Activated naive CD8-positive, alpha-beta T cell treated with anti-CD3 and anti-CD28 coated beads, Interleukin-2, amount 50 U/mL, for 16 hours (primary cell): ENCODE data around the gene CACNA1B.

ENCODE experiments used
- DNase-seq: peaks from one replicate; pipeline ENCODE4 v3.0.0-alpha.2; 2020; ENCODE audit warnings: low read depth, low spot score

The CACNA1B gene

GRCh38 chr9:137965177-137965795 is 87.7 kb downstream of the CACNA1B start:
- no peak for DNase-seq

- no peak for DNase-seq
Observed at GRCh38 chr9:137967280-137967953, 89.8 kb downstream of the CACNA1B start.

GRCh38 chr9:137968235-137968634 is 90.7 kb downstream of the CACNA1B start:
- DNase-seq, result no peak

- DNase-seq, result no peak
Observed at GRCh38 chr9:137969008-137969407, 91.4 kb downstream of the CACNA1B start.

GRCh38 chr9:137969685-137970084 is 92.1 kb downstream of the CACNA1B start:
- no peak for DNase-seq

- no peak for DNase-seq
Observed at GRCh38 chr9:137970098-137970497, 92.5 kb downstream of the CACNA1B start.

- no peak for DNase-seq
Observed at GRCh38 chr9:137970686-137971476, 93.3 kb downstream of the CACNA1B start.

- no peak for DNase-seq
Observed at GRCh38 chr9:137971477-137972138, 94.0 kb downstream of the CACNA1B start.

GRCh38 chr9:137972355-137972987 is 94.9 kb downstream of the CACNA1B start:
- no peak for DNase-seq

- no peak for DNase-seq
Observed at GRCh38 chr9:137972988-137973470, 95.4 kb downstream of the CACNA1B start.

- DNase-seq, result no peak
Observed at GRCh38 chr9:137973829-137974416, 96.3 kb downstream of the CACNA1B start.

GRCh38 chr9:137974746-137975526 is 97.4 kb downstream of the CACNA1B start:
- no peak for DNase-seq

- DNase-seq, result no peak
Observed at GRCh38 chr9:137975527-137975913, 97.9 kb downstream of the CACNA1B start.

GRCh38 chr9:137975936-137976565 is 98.5 kb downstream of the CACNA1B start:
- no peak for DNase-seq

GRCh38 chr9:137977571-137978261 is 100.1 kb downstream of the CACNA1B start:
- no peak for DNase-seq

- DNase-seq, result no peak
Observed at GRCh38 chr9:137978262-137978714, 100.7 kb downstream of the CACNA1B start.

GRCh38 chr9:137982200-137982599 is 104.6 kb downstream of the CACNA1B start:
- no peak for DNase-seq

- no peak for DNase-seq
Observed at GRCh38 chr9:137984005-137984404, 106.4 kb downstream of the CACNA1B start.
